ENCODE measurements around the gene LYSET.
A peak's percentile ranks its signal among the peaks of the same experiment; 100 is the strongest.
"Not testable (repeated sequence)": the region's sequence is repeated elsewhere in the genome, so short reads cannot be mapped to it uniquely, and the experiment has no call there.

Gene LYSET, protein sequence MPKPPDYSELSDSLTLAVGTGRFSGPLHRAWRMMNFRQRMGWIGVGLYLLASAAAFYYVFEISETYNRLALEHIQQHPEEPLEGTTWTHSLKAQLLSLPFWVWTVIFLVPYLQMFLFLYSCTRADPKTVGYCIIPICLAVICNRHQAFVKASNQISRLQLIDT

DNA sequence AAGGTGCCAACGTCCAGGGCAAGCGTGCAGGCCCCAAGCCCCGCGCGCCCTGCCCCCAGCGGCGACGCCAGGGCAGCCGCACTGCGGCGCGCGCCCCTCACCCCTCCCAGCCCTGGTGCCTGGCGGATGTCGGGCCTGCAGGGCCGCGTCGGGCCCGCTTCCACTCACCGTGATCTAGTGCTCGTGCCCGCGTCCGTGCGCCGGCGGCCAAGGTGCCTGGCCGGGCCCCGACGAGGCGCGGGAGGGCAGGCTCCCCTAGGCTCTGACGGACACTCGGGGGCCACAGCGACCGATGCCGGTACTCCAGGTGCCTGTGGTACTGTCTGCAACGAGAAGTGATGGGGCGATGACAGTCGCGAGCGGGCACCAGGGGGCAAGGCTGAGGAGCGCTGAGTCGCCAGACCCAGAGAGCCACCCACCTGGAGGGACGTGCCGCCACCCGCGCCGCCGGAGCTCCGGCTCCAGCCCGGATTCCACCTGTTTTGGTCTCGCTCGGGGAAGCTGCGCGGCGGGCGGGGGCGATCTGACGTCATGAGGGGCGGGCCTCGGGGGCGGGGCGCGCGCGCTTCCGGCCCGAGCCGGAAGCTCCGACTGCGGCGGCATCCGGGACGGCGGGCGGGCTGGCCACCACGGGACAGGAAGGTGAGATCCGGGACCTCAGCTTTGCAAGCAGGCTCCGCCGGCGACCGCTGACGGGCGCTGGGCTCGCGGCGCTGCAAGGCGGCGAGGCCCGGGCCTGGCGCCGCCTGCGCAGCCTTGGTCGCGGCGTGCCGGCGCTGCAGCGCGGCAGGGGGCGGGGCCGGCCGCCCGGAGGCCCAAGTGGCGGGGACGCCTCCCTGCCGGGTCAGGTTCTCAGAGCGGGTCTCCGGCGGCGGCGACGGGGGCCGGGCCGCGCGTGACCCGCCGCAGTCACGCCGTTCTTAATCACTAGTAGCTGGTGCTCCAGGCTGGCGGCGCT lies at the start of gene LYSET, which contains the start of gene MOAP1:
Gene LYSET (plus strand): TSS at position 927 of the 958 bp plus-strand sequence. CDS start 89 bp downstream, outside the sequence.
Gene MOAP1 (minus strand): TSS at position 507 of the 958 bp plus-strand sequence. CDS start 655 bp downstream, outside the sequence.
- peak; percentile 65 for DNase-seq (ENCODE audit: low read depth, low spot score)

DNA sequence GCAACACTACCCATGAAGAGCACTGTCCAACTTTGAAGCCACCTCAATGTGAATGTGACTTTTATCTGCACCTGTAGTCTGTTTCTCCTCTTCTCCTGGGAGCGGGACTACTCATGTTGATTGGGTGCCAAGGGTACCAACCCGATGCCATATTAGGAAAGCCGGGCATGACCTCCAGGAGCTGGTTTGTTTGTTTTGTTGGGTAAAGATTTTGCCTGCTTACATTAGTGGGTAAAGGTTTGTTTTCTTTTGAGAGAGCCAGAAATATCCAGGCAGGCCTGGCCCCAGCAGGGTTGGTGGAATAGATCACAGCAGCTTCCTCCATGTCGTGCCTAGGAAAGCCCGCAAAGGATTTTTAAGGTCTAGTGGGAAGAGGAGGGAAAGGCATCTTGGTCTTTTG lies 49.7 kb upstream of the LYSET start:
- no peak for DNase-seq (ENCODE audit: low read depth, low spot score)

DNA sequence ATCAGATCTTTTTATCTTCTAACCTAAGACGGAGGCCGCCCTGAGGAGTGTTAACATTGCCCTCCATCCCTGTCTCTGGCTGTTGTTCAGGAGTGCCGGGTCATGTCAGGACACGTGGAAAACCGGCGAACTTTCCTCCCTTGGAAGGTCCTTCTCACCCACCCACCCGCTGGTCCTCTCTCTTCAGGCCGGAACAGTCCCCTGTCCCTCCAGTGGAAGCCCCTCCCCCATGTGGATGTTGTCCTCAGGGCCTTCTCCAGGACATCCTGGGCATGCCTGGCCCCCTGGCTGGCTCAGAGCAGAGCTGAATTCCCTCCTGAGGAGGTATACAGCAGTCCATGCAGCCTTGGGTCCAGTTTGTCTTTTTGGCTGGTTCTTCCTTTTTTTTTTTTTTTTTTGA lies 49.1 kb upstream of the LYSET start:
- no peak for DNase-seq (ENCODE audit: low read depth, low spot score)

DNA sequence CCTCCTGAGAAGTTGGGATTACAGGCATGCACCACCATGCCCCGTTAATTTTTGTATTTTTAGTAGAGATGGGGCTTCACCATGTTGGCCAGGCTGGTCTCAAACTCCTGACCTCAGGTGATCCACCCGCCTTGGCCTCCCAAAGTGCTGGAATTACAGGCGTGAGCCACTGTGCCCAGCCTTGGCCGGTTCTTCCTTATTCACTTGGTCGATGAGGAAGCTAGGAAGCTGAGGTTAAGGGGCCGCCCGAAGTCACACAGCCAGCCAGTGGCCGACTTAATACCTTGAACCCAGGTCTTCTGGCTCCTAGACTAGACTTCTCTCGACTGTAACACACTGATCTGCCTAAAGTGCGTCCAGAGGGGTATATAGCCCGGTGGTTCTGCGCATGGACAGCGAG lies 48.6 kb upstream of the LYSET start:
- DNase-seq (ENCODE audit: low read depth, low spot score): not testable (repeated sequence)

DNA sequence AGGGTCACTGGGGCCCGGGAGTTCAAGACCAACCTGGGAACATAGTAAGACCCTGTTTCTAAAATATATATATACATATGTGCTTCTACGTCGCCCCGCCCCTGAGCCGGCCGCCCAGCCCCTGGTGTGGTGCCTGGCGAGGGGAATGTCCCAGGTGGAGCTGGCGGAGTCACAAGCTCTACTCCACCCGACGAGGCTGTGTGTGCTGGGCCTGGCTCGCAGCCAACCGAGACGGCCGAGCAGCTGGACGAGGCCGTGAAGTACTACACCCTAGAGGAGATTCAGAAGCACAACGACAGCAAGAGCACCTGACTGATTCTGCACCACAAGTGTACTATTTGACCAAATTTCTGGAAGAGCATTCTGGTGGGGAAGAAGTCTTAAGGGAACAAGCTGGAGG lies 47.3 kb upstream of the LYSET start:
- no peak for DNase-seq (ENCODE audit: low read depth, low spot score)

DNA sequence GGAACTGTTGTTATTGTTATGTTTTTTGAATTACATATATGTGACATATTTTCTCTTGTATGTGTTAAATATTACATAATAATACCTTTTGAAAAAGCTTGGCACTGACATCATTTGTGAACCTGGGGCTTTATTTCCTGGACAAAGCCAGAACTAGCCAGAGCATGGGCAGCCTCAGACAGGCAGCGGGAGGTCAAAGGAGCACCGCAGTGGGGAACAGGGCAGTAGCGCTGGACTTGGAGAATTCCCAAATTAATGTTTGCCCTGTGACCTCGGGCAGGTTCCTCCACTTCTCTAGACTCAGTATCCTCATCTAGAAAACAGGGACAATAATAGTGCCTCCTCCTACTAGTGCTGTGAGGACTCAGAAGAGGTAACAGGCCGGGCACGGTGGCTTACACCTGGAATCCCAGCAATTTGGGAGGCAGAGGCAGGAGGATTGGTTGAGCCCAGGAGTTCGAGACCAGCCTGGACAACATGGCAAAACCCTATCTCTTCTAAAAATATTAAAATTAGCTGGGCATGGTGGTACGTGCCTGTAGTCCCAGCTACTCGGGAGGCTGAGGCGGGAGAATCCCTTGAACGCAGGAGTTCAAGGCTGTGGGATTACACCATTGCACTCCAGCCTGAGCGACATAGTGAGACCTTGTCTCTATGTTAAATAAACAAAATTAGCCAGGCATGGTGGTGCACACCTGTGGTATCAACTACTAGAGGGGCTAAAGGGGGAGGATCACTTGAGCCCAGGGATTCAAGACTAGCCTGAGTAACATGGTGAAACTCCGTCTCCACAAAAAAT lies 42.1 kb upstream of the LYSET start:
- no peak for DNase-seq (ENCODE audit: low read depth, low spot score)

DNA sequence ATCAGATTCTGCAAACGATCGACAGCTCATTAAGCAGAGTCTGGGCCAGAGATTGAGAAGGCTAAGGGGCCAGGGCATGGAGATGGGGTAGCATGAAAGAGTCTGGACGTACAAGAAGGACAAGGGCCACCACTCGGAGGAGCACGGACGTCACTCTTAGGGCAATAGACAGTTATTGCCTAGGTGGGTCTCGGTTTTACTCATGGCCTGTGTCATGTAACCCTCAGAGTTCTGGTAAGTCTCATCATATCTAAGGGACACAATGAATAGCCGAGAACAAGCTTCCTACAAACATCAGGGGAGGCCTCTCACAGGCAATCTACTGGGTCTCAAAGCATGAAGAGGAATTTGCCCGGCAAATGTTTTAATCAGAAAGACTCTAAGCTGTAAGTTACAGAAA lies 39.0 kb upstream of the LYSET start:
- DNase-seq (ENCODE audit: low read depth, low spot score): no peak

DNA sequence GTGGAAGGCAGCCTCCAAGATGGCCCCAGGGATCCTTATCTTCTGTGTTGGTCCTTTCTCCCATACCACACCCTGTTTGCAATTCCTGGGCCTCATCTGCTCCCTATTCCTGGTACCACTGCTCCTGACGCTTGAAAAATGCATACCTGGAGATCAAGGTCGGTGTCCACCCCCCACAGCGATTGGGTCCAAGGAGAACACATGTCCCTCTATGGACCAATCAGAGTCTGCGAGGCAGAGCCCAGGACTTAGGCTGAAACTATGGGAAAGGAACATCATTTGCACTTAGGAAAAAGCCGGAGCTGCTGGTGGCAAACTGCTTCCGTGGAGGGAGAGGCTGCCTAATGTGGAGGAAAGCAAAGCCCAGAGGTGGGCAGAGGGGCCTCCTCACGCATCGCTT lies 36.1 kb upstream of the LYSET start:
- no peak for DNase-seq (ENCODE audit: low read depth, low spot score)

DNA sequence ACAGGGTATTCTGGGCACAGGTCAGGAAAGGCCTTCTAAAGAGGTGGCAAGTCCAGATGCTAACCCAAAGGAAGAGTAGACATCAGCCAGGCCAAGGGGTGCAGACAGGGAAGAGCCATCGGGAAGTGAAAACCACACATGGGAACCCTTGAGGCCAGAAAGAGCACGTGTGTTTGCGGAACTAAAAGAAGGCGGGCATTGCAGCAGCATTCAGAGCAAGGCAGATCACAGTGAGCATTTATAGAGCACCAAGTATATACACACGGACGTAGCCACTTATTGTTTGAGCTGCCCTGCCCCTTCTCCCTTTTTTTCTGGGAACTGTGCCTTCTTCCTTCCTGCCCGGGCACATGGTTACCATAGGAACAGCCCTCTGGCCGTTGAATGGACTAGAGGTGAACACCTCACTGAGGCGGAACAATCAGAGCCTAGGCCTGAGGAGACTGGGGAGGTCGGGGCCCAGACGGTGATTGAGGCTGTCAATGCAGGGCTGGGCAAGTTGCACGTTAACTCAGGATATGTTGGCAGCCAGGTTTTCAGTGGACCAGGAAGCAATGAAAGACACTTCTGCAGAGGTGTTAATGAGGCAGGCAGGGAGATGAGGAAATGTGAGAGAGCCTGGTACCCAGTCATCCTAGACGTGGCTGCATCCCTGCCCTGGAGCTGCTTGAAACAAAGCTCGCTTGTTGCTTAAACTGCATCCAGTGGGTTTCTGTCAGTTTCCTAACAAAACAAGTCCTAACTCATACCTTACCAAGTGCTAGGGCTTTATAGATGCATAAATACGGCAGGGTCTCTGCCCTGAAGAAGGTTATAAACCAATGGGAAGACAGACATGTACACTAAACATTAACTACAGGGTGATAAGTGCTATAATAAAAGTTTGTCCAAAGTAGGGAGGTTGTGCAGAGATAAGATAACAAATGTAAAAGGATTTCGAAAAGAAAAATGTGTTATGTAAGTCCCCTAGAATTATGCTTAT lies 34.6 kb upstream of the LYSET start:
- no peak for DNase-seq (ENCODE audit: low read depth, low spot score)

DNA sequence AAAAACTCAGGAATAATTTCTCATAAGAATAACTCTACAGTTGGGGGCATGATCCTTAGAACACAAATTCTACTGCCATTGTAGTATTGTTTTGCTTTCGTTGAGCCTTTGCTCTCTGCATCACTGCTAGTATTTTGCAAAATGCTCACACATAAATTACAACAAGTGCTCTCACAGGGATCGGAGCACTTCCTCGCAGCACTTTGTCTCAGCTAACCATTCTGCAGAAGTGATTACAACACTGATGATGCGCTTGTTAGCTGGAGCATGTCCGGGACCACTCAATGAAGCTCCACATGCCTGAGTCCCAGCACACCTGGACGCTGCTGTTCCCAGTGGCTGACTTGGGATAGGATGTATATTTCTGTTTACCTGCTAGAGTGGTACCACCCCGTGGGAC lies 32.0 kb upstream of the LYSET start:
- no peak for DNase-seq (ENCODE audit: low read depth, low spot score)

DNA sequence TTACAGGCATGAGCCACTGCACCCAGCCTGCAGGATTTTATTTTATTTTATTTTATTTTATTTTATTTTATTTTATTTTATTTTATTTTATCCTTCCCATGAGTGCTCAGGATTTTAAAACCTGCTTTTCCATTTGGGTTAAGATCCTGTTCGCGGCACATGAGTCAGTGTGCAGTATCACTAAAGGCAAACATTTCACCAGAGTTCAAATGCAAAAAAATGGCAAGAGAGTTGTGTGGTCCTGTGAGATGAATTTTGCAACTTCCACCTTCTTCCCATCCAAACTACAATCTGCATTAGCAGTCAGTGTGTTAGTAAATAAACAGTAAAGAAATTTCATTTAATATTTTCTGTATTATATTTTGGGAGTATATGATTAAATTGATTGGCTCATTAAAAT lies 29.4 kb upstream of the LYSET start:
- no peak for DNase-seq (ENCODE audit: low read depth, low spot score)

DNA sequence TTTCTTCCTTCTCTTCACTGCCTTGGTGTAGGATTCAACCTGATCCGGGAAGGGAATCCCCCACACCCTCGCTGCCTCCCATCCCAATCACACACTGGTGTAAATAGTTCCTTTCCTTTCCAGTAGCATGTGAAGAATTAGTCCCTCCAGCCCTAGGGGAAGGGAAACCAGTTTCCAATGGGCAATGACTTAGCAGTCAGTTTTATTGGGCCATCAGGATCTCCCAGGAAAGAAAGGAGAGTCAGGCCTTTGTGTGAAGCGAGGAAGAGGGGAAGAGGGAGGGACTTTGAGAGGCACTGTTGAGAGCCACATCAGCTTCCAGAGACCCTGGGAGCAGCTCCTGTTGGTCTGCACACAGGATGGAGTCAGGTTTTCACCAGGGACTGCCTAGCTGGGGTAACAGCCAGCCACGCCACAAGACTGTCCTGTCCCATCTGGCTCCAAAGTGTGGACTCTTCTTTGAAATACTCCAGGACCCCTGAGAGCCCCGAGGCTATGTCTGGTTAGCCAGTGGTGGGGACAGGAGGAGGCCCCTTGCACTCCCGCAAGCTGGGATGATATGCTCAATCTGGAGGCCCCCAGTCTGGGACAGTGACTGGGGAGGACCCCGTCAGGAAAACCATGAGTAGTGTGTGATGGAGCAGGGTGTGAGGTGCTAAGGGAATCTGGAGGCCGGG lies 28.3 kb upstream of the LYSET start:
- DNase-seq (ENCODE audit: low read depth, low spot score): no peak

DNA sequence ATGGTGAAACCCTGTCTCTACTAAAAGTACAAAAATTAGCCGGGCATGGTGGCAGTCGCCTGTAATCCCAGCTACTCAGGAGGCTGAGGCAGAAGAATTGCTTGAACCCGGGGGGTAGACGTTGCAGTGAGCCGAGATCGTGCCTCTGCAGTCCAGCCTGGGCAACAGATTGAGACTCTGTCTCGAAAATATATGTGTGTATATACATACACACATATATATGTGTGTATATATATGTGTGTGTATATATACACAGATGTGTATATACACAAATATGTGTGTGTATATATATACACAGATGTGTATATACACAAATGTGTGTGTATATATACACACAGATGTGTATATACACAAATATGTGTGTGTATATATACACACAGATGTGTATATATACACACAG lies 26.8 kb upstream of the LYSET start:
- DNase-seq (ENCODE audit: low read depth, low spot score): not testable (repeated sequence)

DNA sequence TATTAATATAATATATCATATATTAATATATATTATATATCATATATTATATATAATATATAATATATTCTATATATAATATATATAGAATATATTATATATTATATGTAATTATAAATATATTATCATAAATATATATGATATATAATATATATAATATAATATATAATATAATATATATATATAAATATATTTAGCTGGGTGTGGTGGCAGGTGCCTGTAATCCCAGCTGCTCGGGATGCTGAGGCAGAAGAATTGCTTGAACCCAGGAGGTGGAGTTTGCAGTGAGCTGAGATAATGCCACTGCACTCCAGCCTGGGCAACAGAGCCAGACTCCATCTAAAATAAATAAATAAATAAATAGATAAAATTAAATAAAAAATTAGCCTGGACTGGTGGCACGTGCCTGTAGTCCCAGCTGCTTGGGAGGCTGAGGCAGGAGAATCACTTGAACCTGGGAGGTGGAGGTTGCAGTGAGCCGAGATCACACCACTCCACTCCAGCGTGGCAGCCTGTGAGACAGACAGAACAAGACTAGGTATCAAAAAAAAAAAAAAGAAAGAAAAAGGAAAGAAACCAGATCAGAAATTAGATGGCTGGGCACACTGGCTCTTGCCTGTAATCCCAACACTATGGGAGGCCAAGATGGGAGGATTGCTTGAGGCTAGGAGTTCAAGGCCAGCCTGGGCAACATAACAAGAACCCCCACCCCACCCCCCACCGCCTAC lies 25.3 kb upstream of the LYSET start:
- not testable (repeated sequence) for DNase-seq (ENCODE audit: low read depth, low spot score)

DNA sequence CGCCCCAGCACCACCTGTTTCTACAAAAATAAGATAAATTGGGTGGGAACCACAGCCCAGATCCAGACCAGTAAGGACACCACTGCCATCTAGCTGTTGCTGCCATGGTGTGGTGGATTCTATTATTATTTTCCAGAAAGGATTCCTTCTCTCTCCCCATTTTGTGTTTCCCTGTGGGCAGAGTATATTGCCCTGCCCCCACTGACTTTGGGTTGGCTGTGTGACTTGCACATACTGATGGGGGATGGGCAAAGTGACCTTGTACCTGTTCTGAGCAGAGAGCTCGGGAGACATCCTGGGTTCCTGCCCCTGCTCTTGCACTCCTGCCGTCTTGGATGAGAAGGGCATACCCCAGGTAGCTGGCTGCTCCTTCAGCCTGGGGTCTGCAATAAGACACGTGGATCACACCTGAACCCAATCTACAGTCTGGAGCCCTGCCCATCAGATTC lies 24.7 kb upstream of the LYSET start:
- no peak for DNase-seq (ENCODE audit: low read depth, low spot score)

DNA sequence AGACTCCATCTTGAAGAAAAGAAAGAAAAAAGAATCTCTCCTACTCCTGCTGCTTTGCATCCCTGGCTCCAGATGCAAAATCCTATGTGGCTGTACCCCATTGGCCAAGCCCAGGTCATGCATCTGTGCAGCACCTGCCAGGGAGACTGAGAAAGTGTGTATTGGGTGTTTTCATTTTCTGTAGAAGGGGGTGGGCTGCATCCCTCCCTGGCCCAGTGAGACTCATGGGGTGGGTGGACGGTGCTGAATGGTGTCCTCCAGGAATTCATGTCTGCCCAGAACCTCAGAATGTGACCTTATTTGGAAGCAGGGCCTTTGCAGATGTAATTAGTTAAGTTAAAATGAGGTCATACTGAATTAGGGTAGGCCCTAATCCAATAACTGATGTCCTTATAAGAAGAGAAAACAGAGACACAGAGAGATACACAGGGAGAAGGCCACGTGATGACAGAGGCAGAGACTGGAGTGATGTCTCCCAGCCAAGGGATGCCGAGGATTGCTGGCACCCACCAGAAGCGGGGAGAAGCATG lies 23.6 kb upstream of the LYSET start:
- DNase-seq (ENCODE audit: low read depth, low spot score): no peak

DNA sequence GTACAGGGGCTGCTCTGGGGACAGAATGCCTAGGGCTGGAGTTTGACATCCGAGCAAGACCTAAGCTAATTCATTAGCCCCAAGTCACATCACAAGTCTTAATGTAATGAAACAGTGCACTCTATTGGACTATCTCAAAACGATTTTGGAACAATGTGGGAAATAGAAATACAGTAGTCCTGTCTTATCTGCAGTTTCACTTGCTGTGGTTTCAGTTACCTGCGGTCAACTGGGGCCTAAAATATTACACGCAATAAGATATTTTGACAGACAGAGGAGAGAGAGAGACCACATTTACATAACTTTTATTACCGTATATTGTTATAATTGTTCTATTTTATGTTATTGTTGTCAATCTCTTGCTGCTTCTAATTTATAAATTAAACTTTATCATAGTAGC lies 21.6 kb upstream of the LYSET start:
- DNase-seq (ENCODE audit: low read depth, low spot score): no peak

DNA sequence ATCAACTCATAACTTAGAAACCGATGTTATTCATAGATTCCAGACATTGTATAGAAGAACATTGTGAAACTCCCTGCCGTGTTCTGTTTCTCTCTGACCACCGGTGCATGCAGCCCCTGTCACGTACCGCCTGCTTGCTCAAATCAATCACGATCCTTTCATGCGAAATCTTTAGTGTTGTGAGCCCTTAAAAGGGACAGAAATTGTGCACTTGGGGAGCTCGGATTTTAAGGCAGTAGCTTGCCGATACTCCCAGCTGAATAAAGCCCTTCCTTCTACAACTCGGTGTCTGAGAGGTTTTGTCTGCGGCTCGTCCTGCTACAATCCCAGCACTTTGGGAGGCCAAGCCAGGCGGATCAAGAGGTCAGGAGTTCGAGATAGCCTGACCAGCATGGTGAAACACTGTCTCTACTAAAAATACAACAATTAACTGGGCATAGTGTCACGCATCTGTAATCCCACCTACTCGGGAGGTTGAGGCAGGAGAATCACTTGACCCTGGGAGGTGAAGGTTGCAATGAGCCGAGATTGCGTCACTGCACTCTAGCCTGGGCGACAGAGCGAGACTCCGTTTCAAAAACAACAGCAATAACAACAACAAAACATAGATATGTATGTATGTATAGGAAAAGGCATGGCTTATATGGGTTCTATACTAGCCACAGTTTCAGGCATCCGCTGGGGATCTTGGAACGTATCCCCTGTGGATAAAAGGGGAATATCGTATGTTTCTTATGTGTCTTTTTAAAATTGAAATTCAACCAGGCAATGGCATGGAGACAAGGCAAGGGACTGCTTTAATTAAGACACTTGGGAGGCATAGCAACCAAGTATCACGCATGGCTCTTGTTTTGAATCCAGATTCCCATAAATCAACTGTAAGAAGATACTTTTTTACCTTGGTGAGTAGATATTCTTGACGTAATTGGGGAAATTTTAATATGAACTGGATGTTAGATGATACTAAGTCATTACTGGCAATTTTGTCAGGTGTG lies 19.5 kb upstream of the LYSET start:
- not testable (repeated sequence) for DNase-seq (ENCODE audit: low read depth, low spot score)

All from activated naive CD8-positive, alpha-beta T cell treated with anti-CD3 and anti-CD28 coated beads, Interleukin-2, amount 50 U/mL, for 16 hours (primary cell).